Measurements from ENCODE around the gene PDXK. TPM values are rescaled to one million over a fixed set of nuclear protein-coding genes. Genes with fewer than 3 reads are reported as not detected.

PDXK gene
- total RNA-seq, 2 donors from 2014 or later = 33.7 to 68.9 TPM

DNA sequence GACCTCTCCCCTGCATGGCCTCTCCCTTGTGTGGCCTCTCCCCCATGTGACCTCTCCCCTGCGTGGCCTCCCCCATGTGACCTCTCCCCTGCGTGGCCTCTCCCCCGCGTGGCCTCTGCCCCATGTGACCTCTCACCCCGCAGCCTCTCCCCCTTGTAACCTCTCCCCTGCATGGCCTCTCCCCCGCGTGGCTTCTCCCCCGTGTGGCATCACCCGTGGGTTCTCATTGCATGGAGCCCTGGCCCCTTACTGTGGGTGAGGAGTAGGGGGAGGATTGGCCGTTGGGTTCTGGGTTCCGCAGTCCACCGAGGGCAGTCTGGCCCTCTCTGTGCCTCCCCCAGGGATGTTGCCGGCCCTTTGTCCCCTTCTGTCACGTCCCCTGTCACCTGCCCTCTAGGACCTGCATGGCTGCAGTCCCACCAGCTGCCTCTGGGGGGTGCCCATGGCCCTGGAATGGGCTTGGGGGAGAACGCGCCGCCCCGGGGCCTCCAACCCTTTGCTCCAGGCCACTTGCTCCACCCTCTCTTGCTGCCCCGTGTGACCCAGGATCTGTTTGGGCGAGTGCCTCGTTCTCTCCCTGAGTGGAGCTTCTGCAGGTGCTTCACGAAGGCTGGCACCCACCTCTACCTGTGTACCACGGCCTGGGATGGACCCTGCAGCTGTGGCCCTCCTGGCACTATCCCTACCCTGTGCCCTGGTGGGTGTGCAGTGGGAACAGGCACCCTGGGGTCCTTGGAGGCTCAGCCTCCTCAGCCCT, 91.8 kb downstream of the PDXK start:
- Histone ChIP-seq H3K27ac (no peak overlapping the region), H3K4me1 (peaks cover 15% of the 10 kb centered on the region), H3K4me3 (no peak overlapping the region), H3K27me3 (no peaks in the 10 kb centered on the region), H3K9me3 (no peaks in the 10 kb centered on the region), H3K36me3 (replicated peaks in 1 of 2; ENCODE audit: insufficient read depth in 1 of 2, low read depth in 2 of 2) (no peaks in the 10 kb centered on the region)
- intact Hi-C loops (cut with DNase I) = no loop called here
- TF ChIP-seq, protein P1, sequence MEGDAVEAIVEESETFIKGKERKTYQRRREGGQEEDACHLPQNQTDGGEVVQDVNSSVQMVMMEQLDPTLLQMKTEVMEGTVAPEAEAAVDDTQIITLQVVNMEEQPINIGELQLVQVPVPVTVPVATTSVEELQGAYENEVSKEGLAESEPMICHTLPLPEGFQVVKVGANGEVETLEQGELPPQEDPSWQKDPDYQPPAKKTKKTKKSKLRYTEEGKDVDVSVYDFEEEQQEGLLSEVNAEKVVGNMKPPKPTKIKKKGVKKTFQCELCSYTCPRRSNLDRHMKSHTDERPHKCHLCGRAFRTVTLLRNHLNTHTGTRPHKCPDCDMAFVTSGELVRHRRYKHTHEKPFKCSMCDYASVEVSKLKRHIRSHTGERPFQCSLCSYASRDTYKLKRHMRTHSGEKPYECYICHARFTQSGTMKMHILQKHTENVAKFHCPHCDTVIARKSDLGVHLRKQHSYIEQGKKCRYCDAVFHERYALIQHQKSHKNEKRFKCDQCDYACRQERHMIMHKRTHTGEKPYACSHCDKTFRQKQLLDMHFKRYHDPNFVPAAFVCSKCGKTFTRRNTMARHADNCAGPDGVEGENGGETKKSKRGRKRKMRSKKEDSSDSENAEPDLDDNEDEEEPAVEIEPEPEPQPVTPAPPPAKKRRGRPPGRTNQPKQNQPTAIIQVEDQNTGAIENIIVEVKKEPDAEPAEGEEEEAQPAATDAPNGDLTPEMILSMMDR (IDR thresholded peaks at IDR 0.05) = peak; percentile 84 to 98 (median 92)
- TF ChIP-seq POLR2A (IDR thresholded peaks at IDR 0.05) = no peak
- DNase-seq (peak; percentile 84 to 88 (median 86)), ATAC-seq (peak; percentile 87)
- 9 to 17% methylated on average over 14 to 23 of the region's 23 CpGs for WGBS, 2 donors

DNA sequence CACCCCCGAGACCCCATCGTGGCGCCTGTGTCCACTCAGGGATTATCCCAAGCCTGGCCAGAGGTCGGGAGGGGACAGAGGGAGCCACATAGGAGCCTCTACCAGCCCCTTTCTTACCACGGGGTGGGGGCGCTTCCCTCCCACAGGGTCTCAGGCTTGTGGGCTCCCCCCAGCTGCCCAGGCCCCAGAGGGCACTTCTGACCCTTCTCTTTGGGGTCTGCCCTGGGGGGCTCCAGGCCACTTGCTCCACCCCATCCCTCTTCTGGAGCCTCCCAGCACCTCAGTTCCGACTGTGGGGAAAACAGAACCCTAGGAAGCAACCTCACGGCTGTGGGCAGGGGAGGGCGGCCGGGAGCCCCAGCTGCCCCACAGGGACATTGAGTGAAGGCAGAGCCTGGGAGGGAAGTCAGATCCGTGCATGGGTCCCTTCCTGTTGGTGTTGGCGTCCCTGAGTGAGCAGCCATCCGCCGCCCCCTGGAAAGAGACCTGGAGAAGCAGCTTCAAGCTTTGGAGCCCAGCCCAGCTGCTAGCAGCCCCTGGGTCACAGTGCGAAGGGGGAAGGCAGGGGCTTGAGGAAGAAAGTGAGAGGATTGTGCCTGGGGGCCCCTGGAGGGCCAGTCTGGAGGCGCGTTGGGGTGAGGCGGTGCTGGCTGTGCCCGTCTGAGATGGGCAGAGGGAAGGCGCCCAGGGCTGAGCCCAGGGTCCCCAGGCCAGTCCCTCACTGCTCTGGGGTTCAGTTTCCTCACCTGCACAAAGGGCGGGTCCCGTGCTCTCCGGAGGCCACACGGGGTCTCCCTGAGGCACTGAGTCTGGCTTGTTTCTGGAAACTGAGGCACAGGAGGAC, 92.6 kb downstream of the PDXK start:
- no peaks in the 10 kb centered on the region for H3K36me3 ChIP-seq (replicated peaks in 1 of 2; ENCODE audit: insufficient read depth in 1 of 2, low read depth in 2 of 2)
- TF ChIP-seq POLR2A (IDR thresholded peaks at IDR 0.05) = no peak
- TF ChIP-seq, protein P1 (IDR thresholded peaks at IDR 0.05) = no peak
- H3K9me3 ChIP-seq = no peaks in the 10 kb centered on the region
- intact Hi-C loops (cut with DNase I) = no loop called here
- ATAC-seq (peak; percentile 10), DNase-seq (no peak)
- H3K27me3 ChIP-seq = no peaks in the 10 kb centered on the region
- 65 to 89% methylated on average over 11 to 23 of the region's 24 CpGs for WGBS, 2 donors
- no peak overlapping the region for H3K4me3 ChIP-seq
- H3K4me1 ChIP-seq = peaks cover 15% of the 10 kb centered on the region
- no peak overlapping the region for H3K27ac ChIP-seq

Small RNA genes lying within 50 kb of the gene (small RNA-seq; reads per million reads assigned to genes)
- not detected for gene AP001052.1

Other genes starting within 250 kb of the PDXK start
- 1 to 10 TPM; 3.1 to 4.3 TPM for gene HSF2BP, start 59.6 kb upstream of the PDXK start, total RNA-seq
- 10 to 100 TPM; 15.8 to 19.1 TPM for gene RRP1B, start 59.6 kb upstream of the PDXK start, total RNA-seq
- 10 to 100 TPM in 1 of 2 donors, 1 to 10 TPM in 1; 8.6 to 11.9 TPM for gene CSTB, start 57.2 kb downstream of the PDXK start, total RNA-seq
- 10 to 100 TPM in 1 of 2 donors, 1 to 10 TPM in 1; 9.9 to 27.7 TPM for gene RRP1, start 70.4 kb downstream of the PDXK start, total RNA-seq
- 10 to 100 TPM; 21.8 to 39.2 TPM for gene AGPAT3, start 146.1 kb downstream of the PDXK start, total RNA-seq

Measured in body of pancreas (tissue), 4 donors.